Measurements from ENCODE around the gene IHH. TPM values are rescaled to one million over a fixed set of nuclear protein-coding genes. Genes with fewer than 3 reads are reported as not detected.

Gene IHH
- polyA plus RNA-seq, 1 of the 3 experiments (the other 2 are of a cell fraction): 0.03 TPM

- H4K20me1 ChIP-seq (ENCODE audit: insufficient read depth): no peaks in the 10 kb centered on the region
- peaks cover 0 to 10% of the 10 kb centered on the region in 2 experiments for H3K36me3 ChIP-seq (replicated peaks in 1 of 2; ENCODE audit: control insufficient read depth in 1 of 2, insufficient read depth in 2 of 2, low read length in 1 of 2)
- no peak for TF ChIP-seq JUND (IDR thresholded peaks at IDR 0.05)
- TF ChIP-seq MXI1 (IDR thresholded peaks at IDR 0.05; ENCODE audit: low read depth, low read length): no peak
- TF ChIP-seq NRF1 (IDR thresholded peaks at IDR 0.05; ENCODE audit: low read depth, low read length): no peak
- no peak for TF ChIP-seq RCOR1 (IDR thresholded peaks at IDR 0.05; ENCODE audit: low read length)
- no peak for TF ChIP-seq FOXJ3 (CRISPR knock-in tag; IDR thresholded peaks at IDR 0.05)
- no peak for TF ChIP-seq SIN3A (IDR thresholded peaks at IDR 0.05; ENCODE audit: borderline replicate concordance, low read depth, low read length)
- no peak for TF ChIP-seq RXRA (IDR thresholded peaks at IDR 0.05; ENCODE audit: borderline replicate concordance, low read depth)
- TF ChIP-seq EZH2phosphoT487 (IDR thresholded peaks at IDR 0.05; ENCODE audit: borderline replicate concordance, low read depth): no peak
- no peak for TF ChIP-seq YY1 (IDR thresholded peaks at IDR 0.05; ENCODE audit: low read depth)
- TF ChIP-seq USF2 (IDR thresholded peaks at IDR 0.05; ENCODE audit: borderline replicate concordance, low read depth, low read length): no peak
- no peak for TF ChIP-seq SMC3 (IDR thresholded peaks at IDR 0.05; ENCODE audit: low read depth, low read length)
- TF ChIP-seq FOXM1 (IDR thresholded peaks at IDR 0.05; ENCODE audit: low read depth): no peak
- no peak for TF ChIP-seq GATA2 (CRISPR knock-in tag; IDR thresholded peaks at IDR 0.05)
- no peak for TF ChIP-seq EP300 (IDR thresholded peaks at IDR 0.05; ENCODE audit: borderline replicate concordance in 1 of 2, low read depth in 1 of 2, low read length in 1 of 2)
- H3K4me3 ChIP-seq (ENCODE audit: low read depth in 2 of 2, low read length in 1 of 2): no peak overlapping the region
- DNase-seq: no peak
- ChIA-PET POLR2A (no interaction called here), CTCF (interaction anchor here (1.0 to 1.5 kb wide), 4 partner anchors 12 to 55 kb away, joined by 3 to 8 read pairs (median 4); no protein-coding TSS in a partner anchor)
- H3K27ac ChIP-seq (ENCODE audit: low read depth in 2 of 2, low read length in 1 of 2): no peak overlapping the region
- no peak overlapping the region for H2AFZ ChIP-seq (ENCODE audit: low read depth)
- H3K9me3 ChIP-seq: no peaks in the 10 kb centered on the region
- H3K27me3 ChIP-seq (ENCODE audit: insufficient read depth): no peaks in the 10 kb centered on the region
- no peak overlapping the region for H3K4me2 ChIP-seq
- H3K9ac ChIP-seq: no peak overlapping the region
- H3K4me1 ChIP-seq (ENCODE audit: control insufficient read depth in 1 of 2, insufficient read depth in 2 of 2, low read depth in 1 of 2, low read length in 1 of 2): no peaks in the 10 kb centered on the region
- H3F3A ChIP-seq (replicated peaks; ENCODE audit: insufficient read depth): no peaks in the 10 kb centered on the region
- H3K9me2 ChIP-seq: no peaks in the 10 kb centered on the region
- no peaks in the 10 kb centered on the region for H3K79me2 ChIP-seq (ENCODE audit: insufficient read depth)
Observed at GRCh38 chr2:219084791-219085190, 24.1 kb upstream of the IHH start.

- no peaks in the 10 kb centered on the region for H3K79me2 ChIP-seq (ENCODE audit: insufficient read depth)
- H4K20me1 ChIP-seq (ENCODE audit: insufficient read depth): no peaks in the 10 kb centered on the region
- no peaks in the 10 kb centered on the region for H3K9me3 ChIP-seq
- no peak for TF ChIP-seq USF1 (IDR thresholded peaks at IDR 0.05; ENCODE audit: borderline replicate concordance, low read depth)
- TF ChIP-seq, protein P1, sequence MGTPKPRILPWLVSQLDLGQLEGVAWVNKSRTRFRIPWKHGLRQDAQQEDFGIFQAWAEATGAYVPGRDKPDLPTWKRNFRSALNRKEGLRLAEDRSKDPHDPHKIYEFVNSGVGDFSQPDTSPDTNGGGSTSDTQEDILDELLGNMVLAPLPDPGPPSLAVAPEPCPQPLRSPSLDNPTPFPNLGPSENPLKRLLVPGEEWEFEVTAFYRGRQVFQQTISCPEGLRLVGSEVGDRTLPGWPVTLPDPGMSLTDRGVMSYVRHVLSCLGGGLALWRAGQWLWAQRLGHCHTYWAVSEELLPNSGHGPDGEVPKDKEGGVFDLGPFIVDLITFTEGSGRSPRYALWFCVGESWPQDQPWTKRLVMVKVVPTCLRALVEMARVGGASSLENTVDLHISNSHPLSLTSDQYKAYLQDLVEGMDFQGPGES (IDR thresholded peaks at IDR 0.05; ENCODE audit: low read depth, low read length): no peak
- TF ChIP-seq TAF1 (IDR thresholded peaks at IDR 0.05; ENCODE audit: borderline replicate concordance, low read depth, low read length): no peak
- TF ChIP-seq RFX5 (IDR thresholded peaks at IDR 0.05; ENCODE audit: low read length): no peak
- TF ChIP-seq NFIC (IDR thresholded peaks at IDR 0.05; ENCODE audit: borderline replicate concordance): no peak
- TF ChIP-seq FOXJ3 (CRISPR knock-in tag; IDR thresholded peaks at IDR 0.05): no peak
- no peak for TF ChIP-seq EZH2phosphoT487 (IDR thresholded peaks at IDR 0.05; ENCODE audit: borderline replicate concordance, low read depth)
- no peak for TF ChIP-seq RAD21 (IDR thresholded peaks at IDR 0.05; ENCODE audit: low read length)
- no peak for TF ChIP-seq RCOR1 (IDR thresholded peaks at IDR 0.05; ENCODE audit: low read length)
- TF ChIP-seq JUND (IDR thresholded peaks at IDR 0.05): no peak
- H3F3A ChIP-seq (replicated peaks; ENCODE audit: insufficient read depth): no peaks in the 10 kb centered on the region
- no peaks in the 10 kb centered on the region for H3K4me1 ChIP-seq (ENCODE audit: control insufficient read depth in 1 of 2, insufficient read depth in 2 of 2, low read depth in 1 of 2, low read length in 1 of 2)
- no peak for DNase-seq
- H3K4me3 ChIP-seq (ENCODE audit: low read depth in 2 of 2, low read length in 1 of 2): no peak overlapping the region
- no peak overlapping the region for H2AFZ ChIP-seq (ENCODE audit: low read depth)
- H3K27ac ChIP-seq (ENCODE audit: low read depth in 2 of 2, low read length in 1 of 2): no peak overlapping the region
- ChIA-PET CTCF (interaction anchor here (1.0 to 2.8 kb wide), 9 partner anchors 9 to 86 kb away, joined by 3 to 14 read pairs (median 3); no protein-coding TSS in a partner anchor), POLR2A (no interaction called here)
- H3K4me2 ChIP-seq: no peak overlapping the region
- H3K36me3 ChIP-seq (replicated peaks in 1 of 2; ENCODE audit: control insufficient read depth in 1 of 2, insufficient read depth in 2 of 2, low read length in 1 of 2): peaks cover 0 to 3% of the 10 kb centered on the region in 2 experiments
- WGBS (ENCODE audit: low lambda C conversion rate): 96% methylated on average over 5 of the region's 5 CpGs
- no peak overlapping the region for H3K9ac ChIP-seq
- no peaks in the 10 kb centered on the region for H3K9me2 ChIP-seq
- no peaks in the 10 kb centered on the region for H3K27me3 ChIP-seq (ENCODE audit: insufficient read depth)
Observed at GRCh38 chr2:219082332-219082958, 21.7 kb upstream of the IHH start.
